PC-3 (cell line): Measurements from ENCODE around the gene DISP3.

Experiments
- CTCF ChIP-seq: fragments of 300-600 bp; sonication (generic); conservative IDR thresholded peaks from 2 replicates; pipeline ENCODE4 v1.5.1; 2017; ENCODE audit warnings: antibody characterized with exemption, low read depth, mild to moderate bottlenecking, low read length
- EZH2 ChIP-seq: fragments of 300-600 bp; sonication (generic); IDR thresholded peaks from one replicate; pipeline ENCODE4 v1.6.1; 2017; ENCODE audit warnings: antibody characterized with exemption, mild to moderate bottlenecking, low read length; ENCODE audit not compliant: unreplicated experiment
- EZH2phosphoT487 ChIP-seq: fragments of 300-600 bp; sonication (generic); IDR thresholded peaks from 2 replicates; pipeline ENCODE4 v1.6.1; 2018; ENCODE audit warnings: mild to moderate bottlenecking, antibody characterized with exemption, low read length, borderline replicate concordance

GRCh38 chr1:11484321-11484655 is 5.3 kb downstream of the DISP3 start:
- no peak for TF ChIP-seq CTCF
- no peak for TF ChIP-seq EZH2phosphoT487
- no peak for TF ChIP-seq EZH2
